ENCODE results near the gene TEPSIN.
A peak's percentile ranks its signal among the peaks of the same experiment; 100 is the strongest.

The TEPSIN gene

GRCh38 chr17:81250286-81251093, 11.6 kb upstream of the TEPSIN start:
- no peak for DNase-seq (ENCODE audit: low read depth)

- DNase-seq (ENCODE audit: low read depth): no peak
Observed at GRCh38 chr17:81249223-81250040, 10.6 kb upstream of the TEPSIN start.

GRCh38 chr17:81248649-81249048, 9.8 kb upstream of the TEPSIN start:
- no peak for DNase-seq (ENCODE audit: low read depth)

DNA sequence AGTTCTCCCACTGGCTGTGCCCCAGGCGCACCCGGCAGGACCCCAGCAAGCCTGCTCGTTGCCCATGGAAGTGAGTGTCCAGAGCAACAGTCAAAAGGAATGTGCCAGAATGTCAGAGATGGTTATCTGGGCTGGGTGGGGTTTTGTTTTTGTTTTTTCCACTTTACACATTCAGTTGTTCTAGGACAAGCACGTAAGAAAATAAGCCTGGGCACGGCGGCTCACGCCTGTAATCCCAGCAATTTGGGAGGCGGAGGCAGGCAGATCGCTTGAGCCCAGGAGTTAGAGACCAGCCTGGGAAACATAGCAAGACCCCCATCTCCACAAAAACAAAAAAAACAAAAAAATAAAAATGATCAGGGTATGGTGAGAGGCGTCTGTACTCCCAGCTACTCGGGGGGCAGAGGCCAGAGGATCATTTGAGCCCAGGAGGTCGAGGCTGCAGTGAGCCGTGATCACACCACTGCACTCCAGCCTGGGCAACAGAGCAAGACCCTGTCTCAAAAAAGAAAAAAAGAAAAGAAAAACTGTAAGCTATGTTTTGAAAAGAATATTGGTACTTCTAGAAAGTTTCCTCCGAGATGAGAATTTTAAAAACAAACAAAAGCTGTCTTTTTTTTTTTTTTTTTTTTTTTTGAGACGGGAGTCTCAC, 8.6 kb upstream of the TEPSIN start:
- no peak for DNase-seq (ENCODE audit: low read depth)

- no peak for DNase-seq (ENCODE audit: low read depth)
Observed at GRCh38 chr17:81246679-81247338, 8.0 kb upstream of the TEPSIN start.

GRCh38 chr17:81246343-81246670, 7.5 kb upstream of the TEPSIN start:
- DNase-seq (ENCODE audit: low read depth): no peak

DNA sequence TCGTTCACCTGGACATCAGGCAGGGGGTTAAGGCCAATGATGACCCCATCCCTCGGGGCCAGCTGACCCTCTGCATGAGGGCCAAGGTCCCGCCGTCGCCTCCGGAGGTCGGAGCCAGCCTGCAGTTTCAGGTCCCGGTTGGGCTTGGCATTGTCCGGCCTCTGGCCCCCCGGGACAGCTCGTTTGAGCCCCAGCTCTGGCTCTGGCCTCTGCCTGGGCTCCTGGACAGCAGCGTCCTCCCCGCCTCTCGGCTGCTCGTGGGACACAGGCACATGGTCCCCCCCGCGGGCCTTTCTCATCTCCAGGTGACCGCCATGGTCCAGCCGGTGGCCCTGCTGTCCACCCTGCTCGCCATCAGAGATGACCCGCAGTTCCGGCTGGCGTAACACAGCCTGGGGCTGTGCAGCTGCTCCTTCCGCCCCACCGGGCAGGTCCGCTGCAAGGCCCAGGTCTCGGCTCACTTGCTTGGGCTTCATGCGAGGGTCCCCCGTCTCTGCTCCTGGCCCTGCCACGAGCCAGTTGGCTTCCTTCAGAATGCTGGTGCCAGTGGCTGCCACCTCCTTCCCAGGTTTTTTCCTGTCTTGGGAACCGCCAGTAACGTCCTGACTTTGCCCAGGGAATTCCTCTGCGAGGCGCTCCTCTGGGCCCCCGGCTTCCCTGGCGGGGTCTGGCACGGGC, 6.9 kb upstream of the TEPSIN start:
- DNase-seq (ENCODE audit: low read depth): no peak

DNA sequence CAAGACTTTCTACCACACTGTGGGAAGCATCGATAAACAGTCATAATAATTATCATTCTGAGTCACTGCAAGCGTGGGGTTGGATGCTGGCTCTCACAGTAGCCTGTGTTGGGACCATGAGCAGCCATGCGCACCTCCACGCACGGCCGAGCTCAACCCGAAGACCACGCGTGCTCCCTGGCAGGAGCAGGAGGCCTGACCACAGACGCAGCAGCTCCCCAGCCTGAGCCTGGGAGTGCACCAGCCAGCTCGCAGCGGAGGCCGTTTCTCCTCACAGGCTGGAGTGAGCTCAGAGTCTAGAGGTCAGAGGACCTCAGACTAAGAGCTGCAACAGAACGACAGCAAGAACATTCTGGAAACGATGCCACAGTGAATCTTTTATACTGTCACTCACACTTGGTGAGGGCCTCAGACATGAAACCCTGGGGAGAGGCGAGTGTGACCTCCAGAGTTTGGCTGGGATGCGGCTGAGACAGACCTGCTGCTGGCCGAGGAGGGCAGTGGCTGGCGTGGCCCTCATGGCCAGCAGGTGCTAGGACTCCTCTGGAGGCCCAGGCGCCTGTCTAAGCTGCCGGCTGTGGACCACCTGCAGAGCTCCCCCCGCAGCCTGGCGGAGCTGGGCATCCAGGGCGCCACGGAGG, 6.3 kb upstream of the TEPSIN start:
- DNase-seq (ENCODE audit: low read depth): no peak

DNA sequence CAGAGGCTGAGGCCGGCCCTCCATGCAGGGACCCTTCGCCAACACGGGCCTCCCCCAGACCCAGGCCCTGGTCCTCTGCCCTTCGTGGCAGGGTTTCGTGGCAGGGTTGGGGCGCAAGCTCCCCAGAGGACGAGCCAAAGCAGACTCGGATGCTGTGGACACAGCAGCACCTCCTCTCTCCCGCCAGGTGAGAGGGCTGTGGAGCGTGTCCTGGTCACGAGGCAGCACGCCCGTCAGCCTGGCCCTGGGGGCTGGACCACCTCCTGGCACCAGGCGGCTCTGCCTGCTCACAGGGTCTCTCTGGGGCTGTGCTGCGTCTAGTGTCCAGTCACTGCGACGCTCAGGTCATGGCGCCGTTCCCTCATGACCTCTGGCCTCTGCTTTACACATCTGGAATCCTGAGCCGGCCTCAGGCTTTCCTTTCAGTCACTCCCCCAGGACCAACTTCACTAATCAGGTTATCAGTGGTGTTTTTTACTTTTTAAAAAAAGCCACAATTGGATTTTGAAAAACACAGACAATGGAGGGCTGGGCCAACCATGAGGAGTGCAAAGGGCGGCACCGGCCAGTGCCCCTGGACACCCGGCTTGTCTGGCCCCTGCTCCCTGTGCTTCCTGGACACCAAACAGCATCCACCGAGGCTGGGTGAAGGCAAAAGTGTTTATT, 5.6 kb upstream of the TEPSIN start:
- no peak for DNase-seq (ENCODE audit: low read depth)

GRCh38 chr17:81243333-81243664, 4.4 kb upstream of the TEPSIN start:
- DNase-seq (ENCODE audit: low read depth): no peak

DNA sequence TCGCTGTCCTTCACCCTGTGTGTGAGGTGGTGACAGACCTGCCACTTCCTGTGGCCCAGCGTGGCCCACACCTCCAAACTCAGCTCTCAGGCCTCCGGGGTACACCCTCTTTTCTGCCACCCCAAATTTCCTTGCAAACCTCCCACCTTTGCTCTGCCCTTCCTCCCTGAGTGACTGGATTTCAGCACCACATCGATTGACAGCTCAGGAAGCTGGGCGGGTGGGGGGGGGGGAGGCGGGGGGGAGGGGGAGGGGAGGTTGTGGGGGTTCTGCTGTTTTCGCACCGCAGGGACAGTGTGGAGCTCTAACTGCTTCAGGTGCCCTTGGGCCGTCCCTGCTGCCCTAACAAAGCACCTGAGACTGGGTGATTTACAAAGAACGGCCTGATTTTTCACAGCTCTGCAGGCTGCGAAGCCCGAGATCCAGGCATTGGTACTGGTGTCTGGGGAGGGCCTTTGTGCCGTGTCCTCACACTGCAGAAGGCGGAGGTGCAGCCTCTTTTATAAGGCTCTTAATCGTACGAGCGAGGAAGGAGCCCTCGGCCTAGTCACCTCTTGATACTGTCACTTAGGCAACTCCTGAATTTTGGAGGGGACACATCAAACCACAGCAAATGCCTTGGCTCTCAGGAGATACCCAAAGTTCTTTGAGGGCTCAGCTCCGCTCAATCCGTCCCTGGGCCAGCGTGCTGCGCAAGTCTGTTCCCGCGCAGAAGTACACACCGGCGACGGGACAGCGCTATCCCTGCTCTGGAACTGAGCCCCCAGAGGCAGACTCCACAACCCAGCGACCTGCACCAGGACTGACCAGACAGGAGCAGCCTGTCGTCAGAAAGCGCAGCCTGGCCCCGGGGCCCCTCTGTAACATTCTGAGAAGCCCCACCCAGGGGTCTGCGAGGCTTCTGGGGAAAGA, 3.8 kb upstream of the TEPSIN start:
- DNase-seq (ENCODE audit: low read depth): no peak

- peak; percentile 58 for DNase-seq (ENCODE audit: low read depth)
Observed at GRCh38 chr17:81241648-81242420, 3.0 kb upstream of the TEPSIN start.

DNA sequence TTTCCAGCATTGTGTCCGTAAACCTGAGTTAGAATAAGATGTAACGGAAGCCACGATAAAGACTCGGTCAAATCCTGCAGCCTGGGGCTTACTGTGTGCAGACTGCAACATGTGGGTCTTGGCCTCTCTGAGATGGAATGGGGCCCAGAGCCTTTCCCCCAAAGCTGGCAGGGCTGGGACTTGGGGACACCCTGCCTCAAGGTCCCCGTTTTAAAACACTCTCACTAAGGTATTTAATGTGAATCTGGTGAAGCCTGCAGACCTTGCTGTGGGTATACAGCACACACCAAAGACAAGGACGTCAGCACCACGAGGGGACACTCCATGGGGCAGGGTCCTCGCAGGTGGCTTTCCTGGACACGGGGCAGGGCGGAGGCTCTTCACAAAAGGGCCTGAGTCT, 2.3 kb upstream of the TEPSIN start:
- DNase-seq (ENCODE audit: low read depth): no peak

DNA sequence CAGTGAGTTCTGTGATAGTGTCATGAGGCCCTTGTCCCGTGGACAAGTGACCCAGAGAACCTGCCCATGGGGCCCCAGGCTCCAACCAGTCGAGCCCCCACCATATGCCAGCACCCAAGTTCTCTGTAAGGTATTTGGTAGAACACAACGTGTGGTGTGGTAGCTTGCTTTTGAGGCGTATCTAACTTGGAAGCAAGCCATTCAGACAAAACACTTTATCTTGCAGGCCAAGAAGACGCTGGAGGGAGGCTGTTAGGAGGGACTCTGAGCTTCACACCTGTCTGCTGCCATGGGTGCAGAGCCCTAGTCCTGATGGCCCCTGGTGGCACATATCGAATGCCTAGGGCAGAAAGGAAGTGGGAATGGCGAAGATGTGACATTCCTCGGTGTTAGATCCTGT, 1.9 kb upstream of the TEPSIN start:
- DNase-seq (ENCODE audit: low read depth): no peak

GRCh38 chr17:81239714-81240555, 1.1 kb upstream of the TEPSIN start:
- no peak for DNase-seq (ENCODE audit: low read depth)

- DNase-seq (ENCODE audit: low read depth): no peak
Observed at GRCh38 chr17:81238490-81238814, 403 bp downstream of the TEPSIN start.

- DNase-seq (ENCODE audit: low read depth): no peak
Observed at GRCh38 chr17:81237591-81238489, 1.0 kb downstream of the TEPSIN start.
